GM18868 (cell line): ENCODE results near the gene SNX24.
"Not testable (repeated sequence)": the region's sequence is repeated elsewhere in the genome, so short reads cannot be mapped to it uniquely, and the experiment has no call there.

Experiments
- ATAC-seq: cut with Tn5 transposase; IDR thresholded peaks from one replicate; pipeline ENCODE4 v1.9.1; 2021; ENCODE audit warnings: mild to moderate bottlenecking, moderate library complexity; ENCODE audit not compliant: unreplicated experiment

Gene SNX24, protein sequence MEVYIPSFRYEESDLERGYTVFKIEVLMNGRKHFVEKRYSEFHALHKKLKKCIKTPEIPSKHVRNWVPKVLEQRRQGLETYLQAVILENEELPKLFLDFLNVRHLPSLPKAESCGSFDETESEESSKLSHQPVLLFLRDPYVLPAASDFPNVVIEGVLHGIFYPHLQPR

GRCh38 chr5:122845229-122846050, at the start of gene SNX24:
Gene SNX24 (plus strand): TSS chr5:122845613. CDS start chr5:122845634, 21 bp downstream.
- peak; percentile 87 for ATAC-seq

GRCh38 chr5:122805481-122805880, 39.9 kb upstream of the SNX24 start:
- no peak for ATAC-seq

- no peak for ATAC-seq
These were observed 35.0 kb upstream of the SNX24 start for GRCh38 chr5:122810405-122810804.

- no peak for ATAC-seq
These were observed 30.1 kb upstream of the SNX24 start for GRCh38 chr5:122815218-122815767.

- ATAC-seq, result no peak
These were observed 28.7 kb upstream of the SNX24 start for GRCh38 chr5:122816756-122817155.

DNA sequence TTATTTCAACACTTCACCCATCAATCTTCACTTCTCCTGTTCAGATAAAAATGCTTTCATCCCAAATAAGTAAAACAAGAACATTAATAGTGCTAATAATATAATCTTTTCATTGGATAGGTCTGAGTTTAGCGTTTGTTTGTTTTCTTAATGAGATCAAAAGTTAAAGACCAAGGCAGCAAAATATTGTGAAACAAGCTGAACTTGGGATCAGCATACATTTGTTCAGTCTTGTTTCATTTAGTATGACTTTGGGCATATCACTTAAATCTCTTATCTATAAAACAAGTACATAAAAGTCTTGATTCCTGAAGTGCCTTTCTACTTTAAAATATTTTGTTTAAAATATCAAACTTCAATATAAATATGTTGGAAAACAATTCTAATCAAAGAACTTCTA, 13.4 kb upstream of the SNX24 start:
- no peak for ATAC-seq

- no peak for ATAC-seq
These were observed 9.7 kb upstream of the SNX24 start for GRCh38 chr5:122835681-122836080.

DNA sequence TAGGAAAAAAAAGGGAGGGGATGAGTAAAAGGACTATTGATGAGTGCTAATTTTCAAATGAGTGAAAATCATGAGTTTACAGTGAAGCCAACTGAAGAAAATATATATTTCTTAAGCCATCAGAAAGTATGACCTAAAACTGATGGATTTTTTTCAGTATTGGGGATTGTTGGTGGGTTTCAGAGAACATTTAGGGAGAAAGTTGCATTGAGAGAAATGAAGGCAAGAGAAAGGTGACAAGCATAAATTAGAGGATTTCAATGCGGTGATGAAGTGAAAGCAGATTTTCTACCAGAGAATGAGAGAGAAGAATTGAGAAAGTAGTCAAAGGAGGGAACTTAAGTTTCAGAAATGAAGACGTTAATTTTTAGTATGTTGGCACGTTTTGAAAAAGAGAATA, 8.5 kb upstream of the SNX24 start:
- ATAC-seq, result no peak

DNA sequence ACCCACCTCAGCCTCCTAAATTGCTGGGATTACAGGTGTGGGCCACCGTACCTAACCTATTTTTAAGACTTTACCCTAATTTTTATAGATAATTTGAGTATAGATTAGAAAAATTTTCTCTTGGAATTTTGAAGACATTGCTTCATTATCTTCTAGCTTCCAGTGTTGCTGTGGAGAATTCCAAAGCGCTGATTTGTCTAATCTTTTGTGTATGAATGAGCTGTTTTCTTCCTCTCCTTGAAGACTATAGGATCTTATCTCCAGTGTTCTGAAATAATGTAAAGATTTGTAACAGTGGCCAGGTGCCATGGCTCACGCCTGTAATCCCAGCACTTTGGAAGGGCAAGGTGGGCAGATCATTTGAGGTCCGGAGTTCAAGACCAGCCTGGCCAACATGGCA, 5.7 kb upstream of the SNX24 start:
- no peak for ATAC-seq

- no peak for ATAC-seq
These were observed 3.3 kb upstream of the SNX24 start for GRCh38 chr5:122842016-122842580.

DNA sequence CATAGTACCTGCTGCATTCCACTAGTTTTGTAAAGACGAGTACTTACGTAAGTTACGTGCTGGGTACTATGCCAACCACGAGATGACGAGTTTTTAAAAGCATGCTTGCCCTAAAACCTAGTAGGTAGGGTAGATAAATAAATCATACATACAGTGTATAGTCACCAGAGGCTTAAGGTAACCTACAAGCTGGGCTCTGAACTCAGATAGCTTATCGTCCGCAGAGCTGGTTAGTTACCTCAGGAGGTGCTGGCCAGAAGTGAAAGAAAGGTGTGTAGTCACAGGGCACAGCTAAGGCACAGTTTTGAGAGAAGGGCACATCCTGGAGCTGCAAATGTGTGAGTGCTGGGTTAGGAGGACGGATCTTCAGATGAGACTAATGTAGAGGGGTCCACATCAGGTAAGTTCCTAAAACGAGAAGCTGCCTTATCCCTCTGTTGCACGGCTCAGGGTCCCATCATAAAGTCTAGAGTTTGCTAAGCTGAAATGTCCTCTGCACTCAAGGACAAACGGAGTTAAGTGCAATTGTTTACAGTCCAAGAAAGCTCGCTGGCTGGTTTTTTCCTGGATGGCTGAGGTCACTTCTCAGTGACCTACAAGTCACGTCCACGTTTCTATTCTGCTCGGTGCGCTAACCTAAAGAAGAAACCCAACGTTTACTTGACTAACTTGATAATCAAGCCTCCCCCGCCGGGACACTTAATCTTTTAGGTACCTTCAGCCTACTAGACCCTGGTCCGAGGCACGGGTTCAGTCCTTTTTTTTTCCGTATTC, 1.1 kb upstream of the SNX24 start:
- ATAC-seq, result no peak

- peak; percentile 22 for ATAC-seq
These were observed 544 bp upstream of the SNX24 start for GRCh38 chr5:122844910-122845228.

- ATAC-seq, result no peak
These were observed 688 bp downstream of the SNX24 start for GRCh38 chr5:122846051-122846550.

- ATAC-seq, result no peak
These were observed 2.3 kb downstream of the SNX24 start for GRCh38 chr5:122847687-122848081.

DNA sequence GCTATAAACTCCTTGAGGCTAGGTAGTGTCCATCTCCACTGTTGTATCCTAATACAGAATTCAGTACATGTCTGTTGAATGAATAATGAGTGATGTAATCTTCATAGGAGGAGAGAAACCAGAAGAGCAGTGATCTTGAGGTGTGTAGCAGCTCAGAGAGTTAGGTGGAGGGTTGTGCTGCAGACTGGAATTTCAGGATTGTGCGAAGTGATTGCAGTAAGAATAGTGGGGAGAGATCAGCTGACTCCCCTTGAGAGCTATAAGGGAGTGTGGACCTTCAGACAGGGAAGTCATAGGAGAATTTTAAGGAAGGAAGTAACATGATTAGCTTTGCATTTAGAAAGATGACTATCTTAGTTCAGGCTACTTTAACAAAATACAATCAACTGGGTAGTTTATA, 4.4 kb downstream of the SNX24 start:
- ATAC-seq, result no peak

DNA sequence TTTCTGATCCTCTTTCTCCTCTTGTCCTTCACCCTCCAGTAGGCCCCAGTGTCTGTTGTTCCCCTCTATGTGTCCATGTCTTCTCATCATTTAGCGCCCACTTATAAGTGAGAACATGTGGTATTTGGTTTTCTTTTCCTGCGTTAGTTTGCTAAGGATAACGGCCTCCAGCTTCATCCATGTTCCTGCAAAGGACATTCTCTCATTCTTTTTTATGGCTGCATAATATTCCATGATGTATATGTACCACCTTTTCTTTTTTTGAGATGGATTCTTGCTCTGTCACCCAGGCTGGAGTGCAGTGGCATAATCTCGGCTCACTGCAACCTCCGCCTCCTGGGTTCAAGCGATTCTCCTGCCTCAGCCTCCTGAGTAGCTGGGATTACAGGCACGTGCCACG, 12.1 kb downstream of the SNX24 start:
- ATAC-seq, result not testable (repeated sequence)

DNA sequence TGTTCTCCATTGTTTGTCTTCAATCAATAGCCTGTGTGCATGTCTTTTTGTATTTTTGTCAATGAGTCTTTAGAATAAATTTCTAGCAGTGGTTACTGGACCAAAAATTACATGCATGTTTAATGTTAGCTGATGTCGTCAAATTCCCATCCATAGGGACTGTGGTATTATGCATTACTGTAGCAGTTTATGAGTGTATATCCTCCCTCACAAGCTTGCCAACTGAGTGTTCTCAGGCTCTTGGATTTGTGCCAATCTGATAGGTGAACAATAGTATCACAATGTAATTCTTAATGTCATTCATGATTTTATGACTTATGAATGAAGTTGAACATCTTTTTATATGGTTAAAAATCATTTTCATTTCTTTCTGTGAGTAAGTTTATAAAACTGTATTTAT, 13.0 kb downstream of the SNX24 start:
- ATAC-seq, result no peak

GRCh38 chr5:122863240-122863639, 17.8 kb downstream of the SNX24 start:
- no peak for ATAC-seq

DNA sequence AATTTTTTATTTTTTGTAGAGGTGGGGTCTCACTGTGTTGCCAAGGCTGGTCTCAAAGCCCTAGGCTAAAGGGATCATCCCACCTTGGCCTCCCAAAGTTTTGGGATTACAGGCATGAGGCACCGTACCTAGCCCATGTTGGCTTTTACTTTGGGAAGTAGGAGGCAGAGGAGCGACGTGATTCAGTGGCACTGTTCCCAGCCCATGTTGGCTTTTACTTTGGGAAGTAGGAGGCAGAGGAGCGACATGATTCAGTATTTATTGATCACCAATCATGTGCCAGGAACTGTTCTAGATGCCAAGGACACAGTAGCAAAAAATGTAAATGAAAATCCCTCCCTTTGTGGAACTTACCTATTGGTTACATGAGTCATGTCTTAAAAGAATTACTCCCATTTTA, 18.3 kb downstream of the SNX24 start:
- no peak for ATAC-seq

GRCh38 chr5:122864400-122864799, 19.0 kb downstream of the SNX24 start:
- no peak for ATAC-seq

DNA sequence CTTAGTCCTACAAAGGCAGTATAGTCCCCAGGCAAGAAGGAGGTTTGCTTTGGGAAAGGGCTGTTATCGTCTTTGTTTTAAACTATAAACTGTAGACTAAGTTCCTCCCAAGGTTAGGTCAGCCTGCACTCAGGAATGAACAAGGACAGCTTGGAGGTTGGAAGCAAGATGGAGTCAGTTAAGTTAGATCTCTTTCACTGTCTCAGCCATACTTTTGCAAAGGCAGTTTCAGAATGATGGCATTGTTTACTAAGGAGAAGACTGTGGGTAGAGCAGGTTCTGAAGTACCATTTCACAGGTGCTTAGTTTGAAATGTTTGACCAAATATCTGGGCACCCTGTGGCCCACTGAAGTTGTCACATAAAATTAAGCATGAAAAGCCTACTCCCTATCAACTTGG, 19.4 kb downstream of the SNX24 start:
- ATAC-seq, result no peak
